ENCODE data around the gene SYT13. TPM values are rescaled to one million over a fixed set of nuclear protein-coding genes. Genes with fewer than 3 reads are reported as not detected.

Gene SYT13
- total RNA-seq, 1 experiment from 2014 or later = 1.4 TPM

DNA sequence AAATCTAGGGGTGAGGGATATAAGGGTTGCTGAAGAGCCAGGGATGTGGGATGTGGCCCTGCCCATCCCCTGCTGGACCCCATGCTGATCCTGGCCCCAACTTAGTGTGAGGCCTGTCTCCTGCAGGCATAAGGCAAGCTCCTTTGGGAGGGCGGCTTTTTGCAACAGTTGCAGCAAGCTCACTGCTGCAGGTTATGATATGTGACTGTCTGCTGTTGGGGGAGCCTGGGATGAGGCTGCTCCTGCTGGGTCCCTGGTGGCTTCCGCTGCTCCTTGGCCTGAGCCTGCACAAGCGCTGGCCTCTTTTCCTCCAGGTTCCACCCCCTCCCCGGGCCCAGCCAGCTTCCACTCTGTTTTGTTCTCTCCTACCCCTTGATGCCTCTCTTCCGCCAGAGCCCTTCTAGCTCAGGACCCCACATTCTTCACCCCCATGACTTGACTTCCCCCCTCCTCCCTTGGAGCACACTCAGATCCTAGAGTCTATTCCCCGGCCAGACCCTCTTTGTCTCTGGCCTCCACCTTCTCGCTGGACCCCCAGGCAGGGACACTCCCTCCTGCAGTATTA lies 35.0 kb upstream of the SYT13 start (continued):
- TF ChIP-seq TCF7L2 (IDR thresholded peaks at IDR 0.05; ENCODE audit: borderline replicate concordance, extremely low read depth, insufficient read depth, insufficient read length) (no peak), RAD21 (IDR thresholded peaks at IDR 0.05; ENCODE audit: low read depth) (no peak)

DNA sequence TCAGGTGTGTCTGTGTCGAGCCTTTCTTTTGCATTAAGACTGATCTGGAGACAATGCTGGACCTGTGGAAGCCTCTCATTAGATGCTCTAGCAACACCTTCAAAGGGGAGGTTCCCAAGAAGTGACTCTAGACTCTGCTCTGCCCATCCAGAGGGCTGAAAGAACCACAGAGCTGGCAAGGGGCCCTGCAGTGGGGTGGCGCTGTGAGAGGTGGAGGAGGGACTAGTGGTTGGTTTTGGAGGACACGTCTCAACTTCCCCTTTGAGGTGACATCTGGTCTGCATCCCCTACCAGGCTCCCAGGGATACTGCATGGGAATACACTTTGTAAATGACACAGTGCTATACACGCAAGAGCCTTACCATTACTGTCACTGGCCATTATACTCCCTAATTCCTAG lies 34.2 kb upstream of the SYT13 start:
- DNase-seq (ENCODE audit: low read depth, low spot score) (no peak), ATAC-seq (no peak)
- no peak for TF ChIP-seq FOSL1 (IDR thresholded peaks at IDR 0.05; ENCODE audit: low read depth)
- TF ChIP-seq EZH2phosphoT487 (IDR thresholded peaks at IDR 0.05; ENCODE audit: borderline replicate concordance) = no peak
- TF ChIP-seq, protein P1, sequence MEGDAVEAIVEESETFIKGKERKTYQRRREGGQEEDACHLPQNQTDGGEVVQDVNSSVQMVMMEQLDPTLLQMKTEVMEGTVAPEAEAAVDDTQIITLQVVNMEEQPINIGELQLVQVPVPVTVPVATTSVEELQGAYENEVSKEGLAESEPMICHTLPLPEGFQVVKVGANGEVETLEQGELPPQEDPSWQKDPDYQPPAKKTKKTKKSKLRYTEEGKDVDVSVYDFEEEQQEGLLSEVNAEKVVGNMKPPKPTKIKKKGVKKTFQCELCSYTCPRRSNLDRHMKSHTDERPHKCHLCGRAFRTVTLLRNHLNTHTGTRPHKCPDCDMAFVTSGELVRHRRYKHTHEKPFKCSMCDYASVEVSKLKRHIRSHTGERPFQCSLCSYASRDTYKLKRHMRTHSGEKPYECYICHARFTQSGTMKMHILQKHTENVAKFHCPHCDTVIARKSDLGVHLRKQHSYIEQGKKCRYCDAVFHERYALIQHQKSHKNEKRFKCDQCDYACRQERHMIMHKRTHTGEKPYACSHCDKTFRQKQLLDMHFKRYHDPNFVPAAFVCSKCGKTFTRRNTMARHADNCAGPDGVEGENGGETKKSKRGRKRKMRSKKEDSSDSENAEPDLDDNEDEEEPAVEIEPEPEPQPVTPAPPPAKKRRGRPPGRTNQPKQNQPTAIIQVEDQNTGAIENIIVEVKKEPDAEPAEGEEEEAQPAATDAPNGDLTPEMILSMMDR (IDR thresholded peaks at IDR 0.05 in 2 of 3, conservative IDR thresholded peaks at IDR 0.05 in 1 of 3; ENCODE audit: borderline replicate concordance in 1 of 3, insufficient read depth in 1 of 3, low read depth in 2 of 3, low read length in 2 of 3) = no peak
- TF ChIP-seq SRF (IDR thresholded peaks at IDR 0.05; ENCODE audit: low read depth) = no peak
- TF ChIP-seq ZNF274 (IDR thresholded peaks at IDR 0.05; ENCODE audit: low read depth, low read length) = no peak
- no peak for TF ChIP-seq POLR2AphosphoS5 (IDR thresholded peaks at IDR 0.05; ENCODE audit: low read depth, low read length)
- TF ChIP-seq EZH2 (IDR thresholded peaks at IDR 0.05) = no peak
- TF ChIP-seq, protein P2, sequence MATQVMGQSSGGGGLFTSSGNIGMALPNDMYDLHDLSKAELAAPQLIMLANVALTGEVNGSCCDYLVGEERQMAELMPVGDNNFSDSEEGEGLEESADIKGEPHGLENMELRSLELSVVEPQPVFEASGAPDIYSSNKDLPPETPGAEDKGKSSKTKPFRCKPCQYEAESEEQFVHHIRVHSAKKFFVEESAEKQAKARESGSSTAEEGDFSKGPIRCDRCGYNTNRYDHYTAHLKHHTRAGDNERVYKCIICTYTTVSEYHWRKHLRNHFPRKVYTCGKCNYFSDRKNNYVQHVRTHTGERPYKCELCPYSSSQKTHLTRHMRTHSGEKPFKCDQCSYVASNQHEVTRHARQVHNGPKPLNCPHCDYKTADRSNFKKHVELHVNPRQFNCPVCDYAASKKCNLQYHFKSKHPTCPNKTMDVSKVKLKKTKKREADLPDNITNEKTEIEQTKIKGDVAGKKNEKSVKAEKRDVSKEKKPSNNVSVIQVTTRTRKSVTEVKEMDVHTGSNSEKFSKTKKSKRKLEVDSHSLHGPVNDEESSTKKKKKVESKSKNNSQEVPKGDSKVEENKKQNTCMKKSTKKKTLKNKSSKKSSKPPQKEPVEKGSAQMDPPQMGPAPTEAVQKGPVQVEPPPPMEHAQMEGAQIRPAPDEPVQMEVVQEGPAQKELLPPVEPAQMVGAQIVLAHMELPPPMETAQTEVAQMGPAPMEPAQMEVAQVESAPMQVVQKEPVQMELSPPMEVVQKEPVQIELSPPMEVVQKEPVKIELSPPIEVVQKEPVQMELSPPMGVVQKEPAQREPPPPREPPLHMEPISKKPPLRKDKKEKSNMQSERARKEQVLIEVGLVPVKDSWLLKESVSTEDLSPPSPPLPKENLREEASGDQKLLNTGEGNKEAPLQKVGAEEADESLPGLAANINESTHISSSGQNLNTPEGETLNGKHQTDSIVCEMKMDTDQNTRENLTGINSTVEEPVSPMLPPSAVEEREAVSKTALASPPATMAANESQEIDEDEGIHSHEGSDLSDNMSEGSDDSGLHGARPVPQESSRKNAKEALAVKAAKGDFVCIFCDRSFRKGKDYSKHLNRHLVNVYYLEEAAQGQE (IDR thresholded peaks at IDR 0.05; ENCODE audit: low read depth) = no peak
- no peak for TF ChIP-seq TCF7L2 (IDR thresholded peaks at IDR 0.05; ENCODE audit: borderline replicate concordance, extremely low read depth, insufficient read depth, insufficient read length)
- TF ChIP-seq ZFX (IDR thresholded peaks at IDR 0.05) = no peak
- no peak for TF ChIP-seq RAD21 (IDR thresholded peaks at IDR 0.05; ENCODE audit: low read depth)
- TF ChIP-seq SIN3A (IDR thresholded peaks at IDR 0.05; ENCODE audit: low read depth) = no peak
- TF ChIP-seq CBX3 (IDR thresholded peaks at IDR 0.05; ENCODE audit: low read depth) = no peak
- TF ChIP-seq, protein P3, sequence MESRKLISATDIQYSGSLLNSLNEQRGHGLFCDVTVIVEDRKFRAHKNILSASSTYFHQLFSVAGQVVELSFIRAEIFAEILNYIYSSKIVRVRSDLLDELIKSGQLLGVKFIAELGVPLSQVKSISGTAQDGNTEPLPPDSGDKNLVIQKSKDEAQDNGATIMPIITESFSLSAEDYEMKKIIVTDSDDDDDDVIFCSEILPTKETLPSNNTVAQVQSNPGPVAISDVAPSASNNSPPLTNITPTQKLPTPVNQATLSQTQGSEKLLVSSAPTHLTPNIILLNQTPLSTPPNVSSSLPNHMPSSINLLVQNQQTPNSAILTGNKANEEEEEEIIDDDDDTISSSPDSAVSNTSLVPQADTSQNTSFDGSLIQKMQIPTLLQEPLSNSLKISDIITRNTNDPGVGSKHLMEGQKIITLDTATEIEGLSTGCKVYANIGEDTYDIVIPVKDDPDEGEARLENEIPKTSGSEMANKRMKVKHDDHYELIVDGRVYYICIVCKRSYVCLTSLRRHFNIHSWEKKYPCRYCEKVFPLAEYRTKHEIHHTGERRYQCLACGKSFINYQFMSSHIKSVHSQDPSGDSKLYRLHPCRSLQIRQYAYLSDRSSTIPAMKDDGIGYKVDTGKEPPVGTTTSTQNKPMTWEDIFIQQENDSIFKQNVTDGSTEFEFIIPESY (IDR thresholded peaks at IDR 0.05; ENCODE audit: extremely low read depth, insufficient replicate concordance, low read length) = no peak
- no peak for TF ChIP-seq CEBPB (IDR thresholded peaks at IDR 0.05; ENCODE audit: low read depth)
- no peak for TF ChIP-seq POLR2A (IDR thresholded peaks at IDR 0.05; ENCODE audit: borderline replicate concordance, extremely low read depth, insufficient read depth, insufficient read length)
- TF ChIP-seq, protein P4, sequence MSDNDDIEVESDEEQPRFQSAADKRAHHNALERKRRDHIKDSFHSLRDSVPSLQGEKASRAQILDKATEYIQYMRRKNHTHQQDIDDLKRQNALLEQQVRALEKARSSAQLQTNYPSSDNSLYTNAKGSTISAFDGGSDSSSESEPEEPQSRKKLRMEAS (IDR thresholded peaks at IDR 0.05) = no peak
- TF ChIP-seq JUND (IDR thresholded peaks at IDR 0.05) = no peak
- Histone ChIP-seq H4K20me1 (ENCODE audit: insufficient read depth) (no peaks in the 10 kb centered on the region), H3K27me3 (ENCODE audit: insufficient read depth, low read length) (0 out of 2 replicates have a peak, but pooled peaks cover under 1% of the 10 kb centered on the region), H3K4me3 (replicated peaks in 1 of 2; ENCODE audit: low read depth in 1 of 2, low read length in 2 of 2) (no peak overlapping the region), H2AFZ (ENCODE audit: low read depth, low read length, poor library complexity, severe bottlenecking) (no peak overlapping the region), H3K4me2 (ENCODE audit: low read length) (no peak overlapping the region), H3K27ac (ENCODE audit: low read depth, low read length) (no peak overlapping the region), H3K9me2 (ENCODE audit: insufficient read depth) (0 out of 2 replicates have a peak, but pooled peaks cover 2% of the 10 kb centered on the region), H3K9ac (ENCODE audit: low read length) (no peak overlapping the region), H3K9me3 (ENCODE audit: control insufficient read depth in 1 of 2, insufficient read depth in 1 of 2, low read depth in 1 of 2, low read length in 2 of 2) (no peaks in the 10 kb centered on the region), H3K36me3 (ENCODE audit: control insufficient read depth in 1 of 2, insufficient read depth in 2 of 2, low read length in 2 of 2) (no peaks in the 10 kb centered on the region), H3K79me2 (ENCODE audit: insufficient read depth, low read length) (no peaks in the 10 kb centered on the region), H3K4me1 (ENCODE audit: control insufficient read depth in 1 of 2, insufficient read depth in 2 of 2, low read length in 2 of 2) (peaks cover 0 to 4% of the 10 kb centered on the region in 2 experiments; a peak in 1 of 4 replicates)
- intact Hi-C loops (cut with micrococcal nuclease) = no loop called here
- POLR2A ChIA-PET = no interaction called here
- no TSS peak for BruUV-seq (replicated peaks)
- RAD21 ChIA-PET (ENCODE audit: low non-redundant PET in 1 of 2, low total read pairs in 2 of 2, uncharacterized antibody in 2 of 2, unreplicated experiment in 2 of 2) = no interaction called here
- CTCF ChIA-PET = interaction anchor here (1.6 kb wide), 1 partner anchor 210 kb away, joined by 4 read pairs; no protein-coding TSS in a partner anchor
